H4 (cell line): ENCODE data around the gene CRY2. TPM values are rescaled to one million over a fixed set of nuclear protein-coding genes. Genes with fewer than 3 reads are reported as not detected.

Source experiments
- DNase-seq: peaks from one replicate; pipeline ENCODE4 v3.0.0-alpha.2; 2015; ENCODE audit warnings: low spot score
- total RNA-seq: library from RNA; depleted of rRNA; stranded (reverse); fragments of >200 nt; shearing (Covaris generic); gene quantifications from 2 replicates; pipeline ENCODE4 v1.2.3, GENCODE V29; 2014

Gene CRY2
- total RNA-seq, 1 experiment from 2014 or later, result 8.9 TPM

DNA sequence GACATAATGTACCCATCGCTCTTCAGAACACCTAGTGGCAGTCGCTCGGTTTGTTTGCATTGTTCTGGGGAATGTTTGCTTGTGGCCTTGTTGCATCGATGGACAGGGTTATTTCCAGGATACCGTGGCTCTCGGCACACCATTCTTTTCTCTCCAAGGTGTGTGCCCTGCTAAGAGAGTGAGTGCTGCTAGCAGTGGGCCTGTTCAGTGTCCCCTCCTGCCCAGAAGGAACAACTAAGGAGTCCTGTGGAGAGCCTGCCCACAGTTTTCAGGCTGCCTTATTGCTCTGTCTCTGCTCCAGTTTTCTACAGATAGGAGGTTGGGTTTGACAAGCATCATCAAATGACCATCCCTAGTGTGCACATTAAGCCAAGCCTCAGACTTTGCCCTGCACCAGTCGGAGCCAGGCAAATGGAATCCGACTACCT, 1.4 kb downstream of the CRY2 start:
- DNase-seq, result no peak

DNA sequence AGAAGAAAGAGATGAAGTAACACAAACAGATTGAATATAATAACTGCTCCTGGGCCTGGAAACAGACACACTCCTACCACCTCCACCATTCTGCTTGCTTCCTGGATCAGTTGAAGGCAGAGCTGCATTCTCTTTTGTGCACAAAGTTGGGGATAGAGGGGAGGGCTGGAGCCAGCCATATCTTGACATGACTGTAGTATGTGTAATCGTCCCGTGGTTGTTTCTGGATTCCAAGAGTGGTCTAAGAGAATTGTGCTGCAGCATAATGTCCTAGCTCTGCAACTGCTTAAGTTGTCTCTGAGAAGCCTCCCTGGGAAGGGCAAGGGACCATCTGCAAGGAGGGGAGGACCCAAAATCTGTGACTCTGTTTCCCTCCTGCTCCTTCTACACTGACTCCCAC, 3.2 kb downstream of the CRY2 start:
- no peak for DNase-seq

DNA sequence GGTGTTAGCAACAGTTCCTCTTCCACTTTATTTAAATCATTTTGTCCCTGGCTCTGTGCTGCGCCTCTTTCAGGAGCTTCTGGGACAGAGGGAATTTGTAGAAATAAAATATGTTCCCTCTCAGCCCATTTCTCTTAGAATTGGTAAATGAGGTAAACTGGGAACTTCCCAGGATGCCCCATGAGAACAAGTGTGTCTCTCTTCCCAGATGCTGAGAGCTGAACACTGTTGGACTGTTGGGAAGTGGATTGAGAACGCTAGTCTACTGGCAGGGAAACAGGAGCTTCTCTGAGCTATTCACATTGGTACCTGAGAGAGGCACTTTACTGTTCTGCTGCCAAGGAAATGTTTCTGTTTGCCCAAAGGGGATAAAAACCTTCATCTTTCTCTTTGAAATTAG, 4.0 kb downstream of the CRY2 start:
- no peak for DNase-seq

DNA sequence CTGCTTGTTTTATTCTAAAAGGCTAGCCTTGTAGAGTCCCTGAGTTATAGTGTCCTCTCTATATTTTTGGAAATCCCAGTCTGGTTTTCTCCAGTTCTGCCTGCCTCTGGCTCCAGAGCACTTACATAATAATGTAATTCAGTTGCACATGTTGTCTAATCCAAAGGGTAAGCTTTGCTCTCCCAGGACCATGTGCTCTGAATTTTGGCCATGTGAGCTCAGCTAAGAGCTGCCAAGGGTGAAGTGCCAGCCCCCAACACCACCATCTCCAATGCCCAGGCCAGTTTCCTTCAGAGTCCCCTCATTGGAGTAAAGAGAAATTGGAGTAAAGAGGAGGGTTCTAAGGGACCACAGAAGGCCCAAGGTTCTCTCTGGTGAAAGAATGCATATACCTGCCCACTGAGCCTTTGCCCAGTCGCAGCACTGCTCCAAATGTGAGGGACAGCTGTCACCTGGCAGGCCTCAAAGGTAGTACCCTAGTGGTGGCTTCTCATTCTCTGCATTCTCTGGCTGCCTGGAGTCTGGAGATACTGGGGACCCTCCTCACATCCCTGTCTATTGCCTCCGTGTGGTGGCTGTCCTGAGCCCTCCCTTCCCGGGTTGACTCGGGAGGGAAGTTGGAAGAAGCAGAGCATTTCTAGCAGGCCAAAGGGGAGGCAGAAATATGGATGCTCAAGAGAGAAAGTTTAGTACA, 4.9 kb downstream of the CRY2 start:
- DNase-seq, result no peak

DNA sequence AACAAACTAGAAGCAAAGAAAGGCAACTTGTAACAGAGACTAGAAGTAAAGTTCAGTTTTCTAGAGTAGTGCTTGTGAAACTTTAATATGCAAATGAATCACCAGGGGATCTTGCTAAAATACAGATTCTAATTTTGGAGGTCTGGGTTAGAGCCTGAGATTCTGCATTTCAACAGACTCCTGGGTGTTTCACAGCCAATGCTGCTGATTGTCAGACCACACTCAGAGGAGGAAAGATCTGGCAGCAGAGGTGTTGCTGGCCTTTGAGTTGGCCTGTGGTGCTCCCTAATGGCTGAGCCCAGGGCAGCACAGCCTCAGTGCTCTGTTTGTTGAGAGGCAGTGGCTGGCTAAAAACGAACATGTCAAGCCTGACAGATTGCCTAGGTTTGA, 5.4 kb downstream of the CRY2 start:
- DNase-seq, result no peak

DNA sequence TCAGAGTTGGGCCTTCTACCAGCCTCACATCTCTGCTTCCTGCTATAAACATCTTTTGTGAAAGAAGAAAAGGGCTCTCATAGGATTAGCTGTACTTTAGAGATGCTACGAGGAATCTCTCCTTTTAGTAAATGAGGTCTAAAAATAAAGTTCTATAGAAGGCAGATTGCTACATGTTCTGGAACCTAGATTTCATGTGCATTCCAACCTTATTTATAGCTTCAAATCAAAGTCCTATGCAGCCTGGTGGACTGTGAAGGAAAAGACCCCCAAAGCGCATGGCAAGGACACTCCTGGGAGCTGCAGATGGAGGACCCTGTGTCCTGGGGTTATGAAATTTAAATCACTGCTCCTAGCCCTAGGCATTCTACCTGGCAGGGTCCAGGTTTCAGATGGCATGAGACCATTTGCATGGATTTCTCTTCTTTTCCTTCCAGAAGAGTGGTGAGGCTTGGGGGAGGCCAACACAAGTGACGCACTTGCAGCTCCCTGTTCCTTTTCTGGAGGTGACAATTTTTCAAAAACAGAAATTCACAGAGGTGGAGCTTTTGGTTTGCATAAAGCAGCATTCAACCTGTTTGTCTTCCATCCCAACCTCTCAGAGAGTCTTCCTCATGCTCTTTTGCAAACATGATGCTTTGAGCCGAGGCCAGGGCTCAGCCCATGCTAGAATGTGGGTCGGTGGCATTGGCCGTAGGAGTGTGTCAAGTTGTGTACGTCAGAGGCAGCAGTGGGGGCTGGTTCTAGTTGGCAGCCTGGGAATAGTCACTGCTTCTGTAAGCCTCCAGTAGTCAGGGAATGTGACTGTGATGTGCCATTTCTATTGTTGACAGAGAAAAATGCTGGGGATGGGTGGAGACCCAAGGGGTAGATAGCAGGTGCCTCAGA, 6.3 kb downstream of the CRY2 start:
- DNase-seq, result no peak

DNA sequence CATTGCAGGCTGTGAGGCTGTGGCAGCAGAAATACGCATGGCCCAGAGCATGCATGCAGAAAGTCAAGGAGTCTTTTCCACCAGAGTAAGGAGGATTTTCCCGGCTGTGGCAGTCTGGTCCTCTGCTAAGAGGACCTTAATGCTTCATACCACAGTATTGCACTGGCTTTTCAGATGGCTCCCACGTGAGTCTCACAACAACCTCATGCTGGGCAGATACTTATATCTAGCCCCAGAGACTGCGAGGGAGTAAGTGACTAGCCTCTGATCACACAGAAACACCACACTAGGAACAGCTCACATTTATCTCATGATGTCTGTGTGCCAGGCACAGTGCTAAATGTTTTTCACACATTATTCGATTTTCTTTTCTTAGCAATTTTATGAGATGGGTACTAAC, 8.0 kb downstream of the CRY2 start:
- DNase-seq, result no peak

DNA sequence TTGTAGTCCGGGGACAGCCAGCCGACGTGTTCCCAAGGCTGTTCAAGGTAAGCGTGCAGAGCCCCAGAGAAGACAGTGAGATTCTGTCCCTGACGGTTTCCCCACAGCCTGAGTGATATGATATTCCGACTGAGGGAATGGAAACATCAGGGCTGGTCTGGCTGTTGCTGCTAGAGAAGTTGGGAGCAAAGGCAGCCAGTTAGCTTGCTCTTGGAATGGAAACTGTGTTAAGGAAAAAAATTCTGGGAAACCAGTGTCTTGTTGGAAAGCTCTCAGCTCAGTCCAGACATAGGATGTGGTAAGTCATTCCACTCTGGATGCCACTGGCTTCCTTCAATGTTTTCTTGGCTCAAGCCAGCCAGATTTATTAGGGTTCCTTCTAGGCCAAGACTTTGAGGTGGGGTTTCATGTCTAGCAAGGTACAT, 8.8 kb downstream of the CRY2 start:
- DNase-seq, result no peak

DNA sequence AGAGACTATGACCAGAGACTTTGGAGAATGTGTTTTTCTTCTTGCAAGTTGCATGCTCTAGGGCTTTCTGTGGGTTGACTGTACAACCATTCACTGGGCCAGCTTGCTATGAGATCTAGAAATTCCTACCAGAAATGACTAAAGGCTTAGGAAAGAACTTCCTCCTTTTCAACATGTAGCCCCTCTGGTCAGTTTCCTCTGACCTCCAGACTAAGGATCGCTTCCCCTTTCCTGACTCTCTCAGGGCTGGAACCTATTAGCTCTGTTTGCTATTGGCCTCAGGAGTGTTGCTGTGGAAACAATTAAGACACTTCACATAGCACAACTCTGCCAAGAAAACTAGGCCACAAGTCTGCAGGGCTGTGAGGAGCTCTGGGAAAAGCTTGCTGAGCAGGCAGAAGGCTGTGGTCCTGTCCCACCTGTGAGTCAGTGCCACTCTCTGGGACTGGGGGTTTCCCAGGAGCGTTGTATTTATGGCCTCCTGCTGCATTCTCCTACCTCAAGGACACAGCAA, 10.7 kb downstream of the CRY2 start:
- DNase-seq, result peak; percentile 57

DNA sequence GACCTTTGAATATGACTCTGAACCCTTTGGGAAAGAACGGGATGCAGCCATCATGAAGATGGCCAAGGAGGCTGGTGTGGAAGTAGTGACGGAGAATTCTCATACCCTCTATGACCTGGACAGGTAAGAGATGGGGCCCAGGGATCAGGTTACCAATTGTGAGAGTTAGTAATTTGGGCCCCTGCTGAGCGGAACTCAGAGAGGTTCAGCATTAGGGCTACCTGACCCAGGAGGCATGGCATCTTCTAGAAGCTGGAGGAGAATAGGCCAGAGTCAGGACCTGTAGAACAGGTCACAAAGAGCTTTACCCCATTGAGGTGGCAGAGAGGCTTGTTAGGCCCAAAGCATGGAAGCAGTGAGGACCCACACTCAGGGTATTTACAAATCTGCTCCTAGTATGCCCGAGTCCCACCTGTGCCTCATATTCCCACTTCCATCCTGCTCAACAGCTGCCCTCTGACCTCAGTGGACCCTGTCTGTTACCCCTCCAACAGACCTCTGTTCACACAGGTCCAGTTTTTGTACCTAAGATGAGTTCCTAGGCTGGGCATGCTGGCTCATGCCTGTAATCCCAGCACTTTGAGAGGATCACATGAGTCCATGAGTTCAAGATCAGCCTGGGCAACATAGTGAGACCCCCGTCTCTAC, 11.6 kb downstream of the CRY2 start:
- no peak for DNase-seq

DNA sequence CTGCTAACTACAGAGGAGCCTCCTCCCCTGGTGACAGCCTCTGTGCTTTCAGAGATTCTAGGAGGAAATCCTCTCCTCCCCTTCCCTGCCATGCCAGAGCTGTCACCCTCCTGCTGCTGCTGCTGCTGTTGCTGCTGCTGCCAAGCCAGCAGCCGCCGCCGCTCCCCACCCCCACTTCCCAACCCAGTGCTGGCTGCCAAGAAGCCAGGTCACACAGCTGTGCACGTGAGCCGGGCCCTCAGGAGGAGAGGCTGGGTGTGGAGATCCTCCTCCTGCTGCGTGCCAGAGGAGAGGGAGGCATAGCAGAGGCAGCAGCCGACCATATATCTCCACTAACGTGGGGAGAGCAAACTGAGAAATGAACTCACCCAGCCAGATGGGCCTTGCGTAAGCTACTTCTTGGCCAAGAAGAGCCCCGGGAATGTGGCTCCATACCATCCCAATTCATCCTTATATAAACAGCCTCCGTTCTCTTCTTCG, 12.4 kb downstream of the CRY2 start:
- peak; percentile 97 for DNase-seq

DNA sequence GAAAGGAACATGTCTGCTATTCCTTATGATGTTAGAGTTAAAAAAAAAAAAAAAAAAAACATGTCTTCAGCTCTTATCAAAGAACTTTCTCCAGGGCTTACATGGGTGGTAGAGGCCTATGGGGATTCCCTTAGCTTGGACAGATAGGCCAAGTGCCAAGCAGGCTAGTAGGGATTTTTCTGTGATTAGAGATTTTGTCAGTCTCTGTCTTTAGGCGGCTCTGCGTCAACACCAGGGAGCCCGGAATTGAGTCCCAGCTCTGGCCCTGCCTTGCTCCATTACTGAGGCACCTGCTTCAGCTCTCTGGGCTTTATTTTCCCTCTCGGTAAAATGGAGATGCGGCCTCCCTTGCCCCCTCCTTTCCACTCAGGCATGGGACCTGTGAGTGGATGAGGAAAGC, 13.1 kb downstream of the CRY2 start:
- DNase-seq, result no peak

DNA sequence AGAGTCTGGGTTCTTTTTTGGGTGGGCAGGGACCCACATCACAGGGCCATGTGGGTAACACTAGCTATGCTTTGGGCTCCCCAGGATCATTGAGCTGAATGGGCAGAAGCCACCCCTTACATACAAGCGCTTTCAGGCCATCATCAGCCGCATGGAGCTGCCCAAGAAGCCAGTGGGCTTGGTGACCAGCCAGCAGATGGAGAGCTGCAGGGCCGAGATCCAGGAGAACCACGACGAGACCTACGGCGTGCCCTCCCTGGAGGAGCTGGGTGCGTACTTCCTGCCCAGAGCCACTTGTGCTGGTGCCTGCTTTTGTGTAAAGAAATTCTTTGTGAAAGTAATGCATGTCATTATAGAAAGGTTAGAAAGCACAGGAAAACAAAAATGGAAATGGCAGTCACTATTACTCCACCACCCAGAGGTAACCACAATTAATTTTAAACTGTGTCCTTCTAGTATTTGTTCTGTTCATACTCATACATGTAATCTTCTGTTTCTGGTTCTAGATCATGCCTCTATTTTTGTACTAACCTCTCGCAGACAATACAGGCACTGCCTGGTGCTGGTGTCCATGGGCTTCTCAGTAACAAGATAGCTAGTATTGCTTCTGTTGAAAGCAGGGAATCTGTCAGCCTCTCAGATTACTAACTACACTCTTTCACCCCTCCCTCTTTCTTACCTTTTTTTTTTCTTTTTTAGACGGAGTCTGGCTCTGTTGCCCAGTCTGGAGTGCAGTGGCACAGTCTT, 13.7 kb downstream of the CRY2 start:
- DNase-seq, result no peak

DNA sequence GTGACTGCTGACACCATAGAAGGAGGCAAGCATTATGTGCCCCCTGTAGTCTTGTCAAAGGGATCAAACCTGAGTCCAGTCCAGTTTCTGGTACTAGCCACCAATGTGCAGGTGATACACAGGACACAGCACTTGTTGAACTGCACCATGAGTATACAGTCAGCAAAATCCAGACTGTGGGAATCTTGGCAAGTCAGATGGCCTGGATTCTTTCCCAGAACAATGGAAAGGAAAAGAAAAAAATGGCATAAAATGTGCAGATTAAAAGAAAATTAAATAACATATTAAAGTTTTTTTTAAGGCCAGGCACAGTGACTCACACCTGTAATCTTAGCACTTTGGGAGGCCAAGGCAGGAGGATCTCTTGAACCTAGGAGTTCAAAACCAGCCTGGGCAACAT, 16.8 kb downstream of the CRY2 start:
- no peak for DNase-seq

DNA sequence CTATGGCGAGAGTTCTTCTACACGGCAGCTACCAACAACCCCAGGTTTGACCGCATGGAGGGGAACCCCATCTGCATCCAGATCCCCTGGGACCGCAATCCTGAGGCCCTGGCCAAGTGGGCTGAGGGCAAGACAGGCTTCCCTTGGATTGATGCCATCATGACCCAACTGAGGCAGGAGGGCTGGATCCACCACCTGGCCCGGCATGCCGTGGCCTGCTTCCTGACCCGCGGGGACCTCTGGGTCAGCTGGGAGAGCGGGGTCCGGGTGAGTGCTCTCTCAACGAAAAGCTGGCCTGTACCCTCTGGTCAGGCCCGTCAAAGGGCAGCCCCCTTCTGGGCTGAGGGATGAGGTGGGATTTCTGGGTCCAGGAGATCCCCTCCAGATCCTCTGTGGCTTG, 22.3 kb downstream of the CRY2 start:
- DNase-seq, result no peak

DNA sequence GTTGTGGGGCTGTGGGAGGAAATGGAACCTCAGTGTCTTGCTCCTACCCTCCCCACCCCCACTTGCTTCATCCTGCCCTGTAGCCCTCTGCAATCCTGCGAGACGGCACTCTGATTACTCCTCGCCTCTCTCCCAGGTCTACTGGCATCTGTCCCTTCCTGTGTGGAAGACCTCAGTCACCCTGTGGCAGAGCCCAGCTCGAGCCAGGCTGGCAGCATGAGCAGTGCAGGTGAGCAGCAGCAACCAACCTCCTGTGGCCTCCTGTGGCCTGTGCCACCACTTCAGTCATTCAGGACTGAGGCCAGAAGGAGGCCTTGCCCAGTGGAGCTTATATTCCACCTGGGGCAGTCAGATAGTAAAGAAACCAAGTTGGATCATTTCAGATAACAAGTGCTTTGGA, 23.4 kb downstream of the CRY2 start:
- DNase-seq, result no peak

DNA sequence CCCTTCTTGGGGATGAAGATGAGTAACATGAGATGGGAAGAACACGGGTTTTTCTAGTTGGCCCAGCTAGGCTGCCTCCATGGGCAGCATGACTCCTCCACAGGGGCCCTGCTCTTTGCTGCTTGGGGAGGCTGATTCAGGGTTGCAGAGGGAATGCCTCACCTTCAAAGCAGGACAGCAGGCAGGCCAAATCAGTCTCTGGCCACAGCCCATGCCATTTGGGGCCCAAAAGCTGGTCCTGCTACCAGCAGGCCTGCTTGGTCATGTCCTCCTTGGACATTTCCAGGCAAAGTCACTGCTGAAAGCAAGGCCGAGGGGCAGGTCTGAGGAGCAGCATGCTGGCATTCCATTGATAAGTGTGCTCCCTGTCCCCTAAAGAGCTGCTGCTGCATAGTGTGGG, 24.4 kb downstream of the CRY2 start:
- DNase-seq, result no peak

DNA sequence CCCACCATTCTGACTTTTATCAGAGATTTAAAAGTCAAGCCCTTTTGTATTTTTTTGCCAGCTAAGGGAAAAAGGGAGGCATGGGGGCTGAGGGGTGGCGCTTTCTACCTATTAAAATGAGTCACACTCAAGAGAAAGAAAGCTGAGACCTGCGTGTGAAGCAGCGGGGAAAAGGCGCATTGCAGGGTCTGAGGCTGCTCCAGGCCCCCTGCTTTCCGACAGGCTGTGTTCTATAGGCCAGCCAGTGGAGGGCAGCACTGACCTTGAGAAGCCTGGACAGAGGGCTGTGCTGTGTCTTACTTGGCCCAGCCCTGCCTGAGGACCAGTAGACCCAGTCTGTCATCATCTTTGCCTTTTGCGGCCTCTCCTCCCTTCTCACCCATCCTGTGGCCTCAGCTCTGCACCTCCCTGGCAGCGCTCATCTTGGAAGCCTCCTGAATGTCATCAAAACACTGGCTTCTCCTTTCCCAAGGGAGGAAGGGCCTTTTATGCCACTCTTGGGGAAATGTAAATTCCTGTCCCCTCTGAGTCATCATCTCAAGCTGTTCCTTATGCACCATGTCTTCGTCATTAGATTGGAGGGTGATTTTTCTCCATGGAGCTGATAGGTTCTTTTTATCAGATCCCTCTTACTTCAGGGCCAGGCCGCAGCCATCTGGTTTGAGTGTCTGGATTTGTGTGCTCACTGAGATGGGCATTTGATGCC, 25.5 kb downstream of the CRY2 start:
- DNase-seq, result peak; percentile 55

DNA sequence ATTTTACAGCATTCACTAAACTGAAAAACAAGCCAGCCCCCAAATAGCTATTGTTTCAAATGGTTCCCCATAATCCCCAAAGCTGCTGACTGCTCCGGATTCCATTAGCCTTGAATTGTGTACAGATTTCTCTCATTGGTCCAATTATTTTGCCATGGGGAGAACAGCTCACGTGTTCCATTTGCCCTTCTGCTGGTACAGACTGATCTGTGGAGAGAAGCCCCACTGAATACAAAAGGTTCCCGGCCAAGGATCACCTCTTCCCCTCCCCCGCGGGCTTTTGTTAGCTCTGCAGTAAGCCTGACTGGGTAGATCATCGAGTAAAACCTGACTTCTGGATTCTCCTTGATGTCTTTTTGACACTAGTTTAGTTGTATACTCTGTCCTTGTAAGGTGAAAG, 29.1 kb downstream of the CRY2 start:
- DNase-seq, result no peak

DNA sequence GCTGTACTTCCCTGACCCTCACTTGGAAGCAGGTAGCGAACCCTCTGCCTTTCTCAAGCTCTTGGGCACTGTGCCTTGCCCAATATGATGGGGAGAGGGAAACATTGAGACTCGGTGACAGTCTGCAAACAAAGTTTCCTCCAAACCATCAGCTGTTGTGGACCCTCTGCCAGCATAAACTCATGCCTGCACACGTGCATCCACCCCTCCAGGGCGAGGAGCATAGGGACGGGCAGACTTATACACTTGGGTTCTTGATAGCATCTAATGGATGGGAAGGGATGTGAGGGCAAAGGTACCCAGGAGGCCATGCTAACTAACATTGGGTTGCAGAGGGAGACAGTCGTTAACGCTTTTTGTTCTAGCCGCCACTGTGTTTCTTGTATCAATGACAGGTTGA, 29.9 kb downstream of the CRY2 start:
- DNase-seq, result no peak

DNA sequence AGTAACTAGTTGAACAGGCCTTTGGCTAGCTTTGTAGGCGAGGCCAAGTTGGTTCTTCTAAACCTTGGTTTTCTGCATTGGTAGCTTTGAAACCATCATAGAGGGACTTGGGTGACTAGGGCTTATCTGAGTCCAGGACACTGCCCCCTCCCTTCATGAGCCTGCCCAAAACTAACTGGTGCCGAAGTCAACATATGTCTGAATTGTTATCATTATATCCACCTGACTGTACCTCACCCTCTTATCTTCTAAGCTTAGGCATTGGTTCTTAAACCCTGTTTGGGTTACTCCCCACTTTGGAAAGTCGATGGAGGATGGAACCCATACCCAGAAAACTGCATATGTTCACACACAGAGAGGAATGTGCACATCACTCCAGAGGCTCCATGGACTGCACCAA, 30.6 kb downstream of the CRY2 start:
- DNase-seq, result no peak
